Measurements from ENCODE around the gene MCRIP1.

The MCRIP1 gene

DNA sequence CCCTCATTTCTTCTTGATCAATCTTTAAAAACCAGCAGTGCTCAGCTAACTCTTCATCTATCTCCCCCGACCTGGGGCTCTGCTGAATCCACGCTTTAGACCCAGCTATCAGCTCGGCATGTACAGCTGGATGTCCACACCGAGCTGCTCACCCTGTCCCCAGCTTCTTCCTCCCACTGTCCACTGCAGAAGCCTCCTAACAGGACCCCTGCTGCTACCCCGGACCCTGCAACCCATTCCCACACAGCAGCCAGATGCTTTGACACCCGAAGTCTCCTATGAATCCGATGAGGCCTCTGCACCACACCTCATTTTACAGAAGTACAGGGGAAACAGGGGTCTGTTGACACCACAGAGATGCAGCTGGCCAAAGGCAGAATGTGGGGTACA is 15.3 kb downstream of the MCRIP1 start:
- no peak for DNase-seq

DNA sequence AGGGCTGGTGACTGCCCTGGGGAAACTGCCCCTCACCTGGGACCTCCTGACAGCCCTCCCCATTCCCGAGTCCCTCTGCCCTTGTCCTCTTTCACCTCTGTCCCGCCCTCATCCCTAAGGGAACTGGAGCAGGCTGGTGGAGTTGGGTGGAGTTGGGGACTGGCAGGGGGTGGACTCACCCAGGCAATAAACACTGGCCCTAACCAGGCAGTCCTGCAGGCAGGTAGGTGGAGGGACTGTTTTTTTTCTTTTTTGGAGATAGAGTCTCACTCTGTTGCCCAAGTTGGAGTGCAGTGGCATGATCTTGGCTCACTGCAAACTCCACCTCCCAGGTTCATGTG is 17.5 kb downstream of the MCRIP1 start:
- no peak for DNase-seq

DNA sequence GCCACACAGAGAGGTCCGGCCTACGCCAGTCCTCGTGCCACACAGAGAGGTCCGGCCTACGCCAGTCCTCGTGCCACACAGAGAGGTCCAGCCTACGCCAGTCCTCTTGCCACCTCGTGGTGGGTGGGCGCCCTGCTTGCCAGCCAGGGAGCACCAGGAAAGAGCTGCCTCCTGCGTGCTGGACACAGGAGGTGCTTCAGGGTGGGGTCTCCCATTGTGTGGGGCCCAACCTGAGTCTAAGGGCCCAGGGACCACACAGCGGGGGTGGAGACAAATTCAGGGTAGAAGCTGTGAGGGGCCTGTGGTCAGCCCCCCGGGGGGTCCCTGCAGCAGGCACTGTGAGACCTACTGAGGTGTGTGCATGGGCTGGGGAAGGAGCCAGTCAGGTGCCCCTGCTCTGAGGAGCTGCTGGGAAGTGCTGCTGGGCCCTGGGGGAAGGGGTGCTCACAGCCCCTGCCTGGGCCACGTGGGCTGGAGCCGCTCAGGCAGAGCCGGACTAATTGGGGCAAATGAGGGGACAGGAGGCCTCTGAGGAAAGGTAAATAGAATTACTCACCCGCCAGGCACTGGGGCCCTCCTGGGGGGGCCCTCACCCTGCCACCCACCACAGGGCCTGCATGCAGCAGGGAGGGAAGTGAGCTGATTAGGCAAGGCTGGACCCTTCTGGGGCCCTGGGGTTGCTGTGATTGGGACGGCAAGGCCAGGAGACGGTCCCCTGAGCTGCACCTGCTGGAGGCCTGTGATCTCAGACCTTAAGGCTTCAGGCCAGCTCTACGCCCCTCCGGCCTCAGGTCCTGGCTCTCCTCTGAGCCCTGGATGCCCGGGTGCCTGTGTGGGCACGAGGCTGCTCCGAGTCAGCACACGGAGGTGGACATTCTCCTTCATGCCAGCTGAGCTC is 18.1 kb downstream of the MCRIP1 start:
- no peak for DNase-seq

DNA sequence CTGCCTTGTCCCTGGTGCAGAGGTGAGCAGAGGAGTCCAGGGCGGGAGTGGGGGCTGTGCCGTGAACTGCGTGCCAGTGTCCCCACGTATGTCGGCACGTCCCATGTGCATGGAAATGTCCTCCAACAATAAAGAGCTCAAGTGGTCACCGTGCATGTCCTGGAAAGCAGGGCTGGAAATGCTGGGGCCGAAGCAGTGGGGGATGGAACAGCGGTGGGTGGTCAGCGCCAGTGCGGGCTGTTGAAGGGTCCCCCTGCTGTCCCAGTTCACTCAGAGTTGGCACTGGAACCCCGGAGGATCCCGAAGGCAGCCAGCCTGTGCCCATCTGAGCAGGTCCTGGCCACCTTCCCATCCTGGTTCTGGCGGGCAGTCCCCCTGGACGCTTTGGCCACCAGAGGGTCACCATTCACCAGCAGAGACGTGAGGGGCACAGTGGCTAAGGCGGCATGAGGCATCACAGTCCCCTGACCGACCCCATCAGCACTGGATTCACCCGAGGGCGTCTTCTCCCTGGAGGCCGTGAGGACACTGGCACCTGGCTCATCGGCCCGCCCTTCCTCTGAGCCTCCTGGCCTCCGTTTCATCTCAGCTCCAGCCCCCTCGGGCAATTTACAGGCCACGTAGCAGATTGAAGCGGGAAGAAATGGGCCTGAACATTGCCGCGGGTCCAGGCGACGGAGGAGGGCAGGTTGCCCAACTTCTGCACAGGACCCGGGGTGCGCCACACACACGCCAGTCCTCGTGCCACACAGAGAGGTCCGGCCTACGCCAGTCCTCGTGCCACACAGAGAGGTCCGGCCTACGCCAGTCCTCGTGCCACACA is 19.0 kb downstream of the MCRIP1 start:
- no peak for DNase-seq

DNA sequence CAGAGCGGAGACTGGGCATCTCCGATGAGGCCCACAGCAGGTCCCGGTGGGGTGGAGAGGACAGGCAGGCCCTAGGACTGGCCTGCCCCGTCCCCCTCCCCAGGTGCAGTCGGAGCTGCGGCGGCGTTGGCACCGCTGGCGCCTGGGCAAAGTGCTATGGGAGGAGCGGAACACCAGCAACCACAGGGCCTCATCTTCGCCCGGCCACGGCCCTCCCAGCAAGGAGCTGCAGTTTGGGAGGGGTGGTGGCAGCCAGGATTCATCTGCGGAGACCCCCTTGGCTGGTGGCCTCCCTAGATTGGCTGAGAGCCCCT is 19.8 kb downstream of the MCRIP1 start:
- DNase-seq: no peak

DNA sequence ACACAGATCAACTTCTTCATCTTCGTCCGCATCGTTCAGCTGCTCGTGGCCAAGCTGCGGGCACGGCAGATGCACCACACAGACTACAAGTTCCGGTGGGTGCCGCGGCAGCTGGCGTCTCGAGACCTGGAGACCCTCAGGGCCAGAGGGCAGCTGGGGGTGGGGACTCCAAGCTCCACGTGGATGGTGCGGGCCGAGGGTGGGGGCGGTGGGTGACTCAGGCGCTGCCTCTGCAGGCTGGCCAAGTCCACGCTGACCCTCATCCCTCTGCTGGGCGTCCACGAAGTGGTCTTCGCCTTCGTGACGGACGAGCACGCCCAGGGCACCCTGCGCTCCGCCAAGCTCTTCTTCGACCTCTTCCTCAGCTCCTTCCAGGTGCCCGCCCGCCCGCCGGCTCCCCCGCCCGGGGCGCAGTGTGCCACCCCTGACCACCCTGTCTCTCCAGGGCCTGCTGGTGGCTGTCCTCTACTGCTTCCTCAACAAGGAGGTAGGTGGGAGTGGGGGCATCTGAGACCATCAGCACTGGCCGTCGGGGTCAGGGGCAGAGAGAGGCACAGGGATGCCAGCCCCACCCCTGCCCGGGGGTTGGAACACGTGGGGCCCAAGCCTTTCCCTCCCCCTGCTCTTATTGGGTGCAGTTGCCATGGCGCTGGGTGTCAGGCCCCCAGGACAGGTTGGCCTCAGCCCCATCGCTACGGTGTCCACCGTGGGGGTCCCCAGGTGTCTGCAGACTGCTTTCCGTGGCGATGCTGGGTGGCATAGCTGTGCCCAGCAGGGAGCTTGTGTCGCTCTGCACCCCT is 20.3 kb downstream of the MCRIP1 start:
- no peak for DNase-seq

DNA sequence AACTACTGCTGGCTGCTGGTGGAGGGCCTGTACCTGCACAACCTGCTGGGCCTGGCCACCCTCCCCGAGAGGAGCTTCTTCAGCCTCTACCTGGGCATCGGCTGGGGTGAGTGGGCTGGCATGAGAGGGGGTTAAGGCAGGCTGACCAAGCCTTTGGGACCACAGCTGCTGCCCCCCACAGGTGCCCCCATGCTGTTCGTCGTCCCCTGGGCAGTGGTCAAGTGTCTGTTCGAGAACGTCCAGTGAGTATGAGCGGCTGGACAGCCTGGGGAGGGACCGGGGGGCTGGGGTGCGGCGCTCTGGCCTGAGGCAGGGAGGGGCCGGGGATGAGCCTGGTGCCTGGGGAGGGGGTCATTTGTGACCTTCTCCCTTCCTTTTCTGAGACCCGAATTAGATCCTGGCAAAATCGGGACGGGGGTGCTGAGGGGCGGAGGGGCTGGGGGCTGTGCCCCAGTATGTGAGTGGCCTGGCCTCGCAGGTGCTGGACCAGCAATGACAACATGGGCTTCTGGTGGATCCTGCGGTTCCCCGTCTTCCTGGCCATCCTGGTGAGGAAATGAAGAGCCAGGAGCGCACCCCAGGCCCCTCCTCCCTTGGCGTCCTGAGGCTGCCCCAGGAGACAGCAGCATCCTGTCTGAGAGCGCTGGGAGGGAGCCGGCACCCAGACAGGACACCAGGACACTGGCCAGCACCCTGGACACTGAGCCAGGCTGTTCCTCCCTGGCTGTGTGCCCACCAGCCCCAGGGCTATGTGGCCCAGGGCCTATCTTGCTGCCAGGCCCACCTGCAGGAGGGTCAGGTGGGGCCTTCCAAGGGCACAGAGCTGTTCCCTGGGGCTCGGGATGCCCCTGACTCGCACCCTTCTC is 21.2 kb downstream of the MCRIP1 start:
- no peak for DNase-seq

DNA sequence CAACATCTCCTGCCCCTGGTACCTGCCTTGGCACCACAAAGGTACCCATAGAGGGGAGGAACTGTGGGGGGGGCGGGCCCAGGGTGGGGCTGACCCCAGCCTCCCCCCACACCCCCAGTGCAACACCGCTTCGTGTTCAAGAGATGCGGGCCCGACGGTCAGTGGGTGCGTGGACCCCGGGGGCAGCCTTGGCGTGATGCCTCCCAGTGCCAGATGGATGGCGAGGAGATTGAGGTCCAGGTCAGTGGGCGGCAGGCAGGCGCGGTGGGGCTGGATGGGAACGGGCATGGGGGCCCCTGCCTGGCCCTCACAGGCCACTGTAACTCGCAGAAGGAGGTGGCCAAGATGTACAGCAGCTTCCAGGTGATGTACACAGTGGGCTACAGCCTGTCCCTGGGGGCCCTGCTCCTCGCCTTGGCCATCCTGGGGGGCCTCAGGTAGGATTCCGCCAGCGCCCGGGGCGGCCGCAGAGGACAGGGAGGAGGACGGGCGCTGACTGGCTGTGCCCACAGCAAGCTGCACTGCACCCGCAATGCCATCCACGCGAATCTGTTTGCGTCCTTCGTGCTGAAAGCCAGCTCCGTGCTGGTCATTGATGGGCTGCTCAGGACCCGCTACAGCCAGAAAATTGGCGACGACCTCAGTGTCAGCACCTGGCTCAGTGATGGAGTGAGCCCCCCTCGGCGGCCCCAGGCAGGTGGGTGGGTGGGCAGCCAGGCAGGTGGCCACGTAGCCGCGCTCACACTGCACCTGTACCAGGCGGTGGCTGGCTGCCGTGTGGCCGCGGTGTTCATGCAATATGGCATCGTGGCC is 22.0 kb downstream of the MCRIP1 start:
- DNase-seq: no peak

DNA sequence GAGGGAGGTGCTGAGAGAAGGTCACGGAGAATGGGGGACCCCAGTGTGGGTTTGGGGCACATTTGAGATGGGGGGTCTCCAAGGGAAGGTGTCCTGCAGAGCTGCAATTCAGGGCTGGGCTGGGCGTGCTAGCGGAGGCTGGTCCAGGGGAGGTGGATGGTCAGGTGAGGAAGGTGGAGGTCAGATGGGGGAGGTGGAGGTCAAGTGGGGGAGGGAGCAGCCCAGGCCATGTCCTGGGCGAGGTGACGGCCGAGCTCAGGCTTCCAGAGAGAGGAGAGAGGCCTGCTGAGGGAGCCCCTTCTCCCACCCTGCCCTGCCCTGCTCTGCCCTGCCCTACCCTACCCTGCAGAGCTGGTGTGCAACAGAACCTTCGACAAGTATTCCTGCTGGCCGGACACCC is 22.6 kb downstream of the MCRIP1 start:
- DNase-seq: no peak

DNA sequence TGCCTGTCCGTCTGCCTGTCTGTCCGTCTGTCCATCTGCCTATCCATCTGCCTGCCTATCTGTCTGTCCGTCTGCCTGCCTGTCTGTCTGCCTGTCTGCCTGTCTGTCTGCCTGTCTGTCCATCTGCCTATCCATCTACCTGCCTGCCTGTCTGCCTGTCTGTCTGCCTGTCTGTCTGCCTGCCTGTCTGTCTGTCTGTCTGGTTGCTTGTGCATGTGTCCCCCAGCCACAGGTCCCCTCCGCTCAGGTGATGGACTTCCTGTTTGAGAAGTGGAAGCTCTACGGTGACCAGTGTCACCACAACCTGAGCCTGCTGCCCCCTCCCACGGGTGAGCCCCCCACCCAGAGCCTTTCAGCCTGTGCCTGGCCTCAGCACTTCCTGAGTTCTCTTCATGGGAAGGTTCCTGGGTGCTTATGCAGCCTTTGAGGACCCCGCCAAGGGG is 23.5 kb downstream of the MCRIP1 start:
- no peak for DNase-seq

DNA sequence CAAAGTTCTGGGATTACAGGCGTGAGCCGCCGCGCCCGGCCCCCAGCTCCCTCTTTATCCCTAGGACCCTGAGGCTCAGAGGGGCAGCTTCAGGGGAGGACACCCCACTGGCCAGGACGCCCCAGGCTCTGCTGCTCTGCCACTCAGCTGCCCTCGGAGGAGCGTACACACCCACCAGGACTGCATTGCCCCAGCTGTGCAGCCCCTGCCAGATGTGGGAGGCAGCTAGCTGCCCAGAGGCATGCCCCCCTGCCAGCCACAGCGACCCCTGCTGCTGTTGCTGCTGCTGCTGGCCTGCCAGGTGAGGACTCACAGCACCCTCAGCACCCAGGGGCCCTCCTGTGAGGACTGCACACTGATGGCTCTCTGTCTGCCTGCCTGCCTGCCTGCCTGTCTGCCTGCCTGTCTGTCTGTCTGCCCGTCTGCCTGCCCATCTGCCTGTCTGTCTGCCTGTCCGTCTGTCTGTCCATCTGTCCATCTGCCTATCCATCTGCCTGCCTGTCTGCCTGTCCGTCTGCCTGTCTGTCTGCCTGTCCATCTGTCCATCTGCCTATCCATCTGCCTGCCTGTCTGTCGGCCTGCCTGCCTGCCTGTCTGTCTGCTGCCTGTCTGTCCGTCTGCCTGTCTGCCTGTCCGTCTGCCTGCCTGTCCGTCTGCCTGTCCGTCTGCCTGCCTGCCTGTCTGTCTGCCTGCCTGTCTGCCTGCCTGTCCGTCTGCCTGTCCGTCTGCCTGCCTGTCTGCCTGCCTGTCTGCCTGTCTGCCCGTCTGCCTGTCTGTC is 24.1 kb downstream of the MCRIP1 start:
- DNase-seq: no peak

DNA sequence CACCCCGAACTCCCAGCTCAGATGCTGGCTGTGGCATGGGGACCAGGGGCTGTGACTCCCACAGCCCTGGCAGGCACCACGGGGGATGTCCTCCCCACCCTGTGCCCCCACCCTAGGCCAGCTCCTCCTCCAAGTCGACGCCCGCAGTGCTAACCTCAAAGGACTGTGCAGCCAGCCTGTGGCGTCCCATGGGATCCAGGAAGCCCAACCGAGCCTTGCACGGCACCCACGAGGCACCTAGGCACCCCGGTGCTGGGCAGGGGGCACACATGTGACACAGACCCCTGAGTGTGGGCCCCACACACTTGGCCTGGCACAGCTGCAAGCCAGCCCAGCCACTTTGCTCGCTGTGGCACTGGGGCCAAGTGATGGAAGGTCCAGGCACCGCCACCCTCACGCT is 25.3 kb downstream of the MCRIP1 start:
- no peak for DNase-seq

DNA sequence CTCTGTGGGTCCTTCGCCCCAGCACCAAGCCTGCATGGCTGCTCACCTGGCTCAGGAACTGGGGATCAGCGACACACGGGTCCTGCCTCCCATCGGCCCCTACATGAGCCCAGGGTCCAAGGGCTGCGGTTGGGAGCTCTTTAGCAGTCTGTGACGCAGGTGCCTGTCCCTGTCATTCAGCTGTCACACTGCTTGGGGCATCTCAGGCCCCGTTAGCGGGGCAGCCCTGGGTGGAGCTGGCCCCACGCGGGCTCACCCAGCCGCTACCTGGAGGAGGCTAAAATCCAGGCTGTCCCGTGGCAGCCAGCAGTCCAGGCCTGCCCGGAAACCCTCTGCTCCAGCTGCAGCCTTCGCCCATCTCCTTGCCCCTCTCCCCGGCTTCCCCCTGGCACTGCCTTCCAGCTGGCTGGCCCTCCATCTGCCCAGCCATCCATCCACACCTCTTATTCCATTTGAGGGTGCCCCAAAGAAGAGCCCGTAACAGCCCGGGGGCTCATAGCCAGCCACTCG is 25.8 kb downstream of the MCRIP1 start:
- no peak for DNase-seq

DNA sequence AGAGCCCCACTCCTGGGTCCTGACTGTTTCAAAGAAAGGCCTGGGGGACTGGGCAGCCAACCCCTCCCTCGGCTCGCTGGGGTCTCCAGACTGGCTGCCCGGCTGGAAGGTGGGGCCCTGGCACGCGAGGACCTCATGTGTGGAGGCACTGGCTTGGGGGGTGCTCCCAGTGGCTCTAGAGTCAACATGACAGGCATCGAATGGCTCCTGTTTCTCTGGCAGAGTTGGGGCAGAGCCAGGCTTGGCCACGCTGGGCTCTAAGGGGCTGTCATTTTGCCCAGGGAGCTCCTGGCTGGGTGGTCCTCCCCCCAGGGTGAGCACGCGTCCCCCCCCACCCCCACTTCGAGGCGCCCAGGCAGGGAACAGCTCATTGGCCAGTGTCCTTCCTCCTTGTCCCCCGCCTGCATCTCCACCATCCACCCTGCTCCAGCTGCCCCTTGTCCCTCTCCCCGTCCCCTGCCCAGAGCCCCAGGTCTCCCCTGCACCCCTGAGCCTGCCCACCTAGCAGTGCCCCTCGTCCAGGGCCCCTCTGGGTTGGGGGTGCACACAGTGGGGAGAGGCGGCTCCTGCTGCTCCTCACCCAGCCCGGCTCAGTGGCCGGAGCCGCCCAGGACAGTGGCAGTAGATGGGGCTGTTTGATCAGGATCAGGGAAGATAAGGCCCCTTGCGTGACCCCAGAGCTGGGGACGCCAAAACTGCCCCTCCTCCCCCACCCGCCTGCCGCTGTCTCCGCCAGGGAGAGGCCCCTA is 26.5 kb downstream of the MCRIP1 start:
- no peak for DNase-seq

DNA sequence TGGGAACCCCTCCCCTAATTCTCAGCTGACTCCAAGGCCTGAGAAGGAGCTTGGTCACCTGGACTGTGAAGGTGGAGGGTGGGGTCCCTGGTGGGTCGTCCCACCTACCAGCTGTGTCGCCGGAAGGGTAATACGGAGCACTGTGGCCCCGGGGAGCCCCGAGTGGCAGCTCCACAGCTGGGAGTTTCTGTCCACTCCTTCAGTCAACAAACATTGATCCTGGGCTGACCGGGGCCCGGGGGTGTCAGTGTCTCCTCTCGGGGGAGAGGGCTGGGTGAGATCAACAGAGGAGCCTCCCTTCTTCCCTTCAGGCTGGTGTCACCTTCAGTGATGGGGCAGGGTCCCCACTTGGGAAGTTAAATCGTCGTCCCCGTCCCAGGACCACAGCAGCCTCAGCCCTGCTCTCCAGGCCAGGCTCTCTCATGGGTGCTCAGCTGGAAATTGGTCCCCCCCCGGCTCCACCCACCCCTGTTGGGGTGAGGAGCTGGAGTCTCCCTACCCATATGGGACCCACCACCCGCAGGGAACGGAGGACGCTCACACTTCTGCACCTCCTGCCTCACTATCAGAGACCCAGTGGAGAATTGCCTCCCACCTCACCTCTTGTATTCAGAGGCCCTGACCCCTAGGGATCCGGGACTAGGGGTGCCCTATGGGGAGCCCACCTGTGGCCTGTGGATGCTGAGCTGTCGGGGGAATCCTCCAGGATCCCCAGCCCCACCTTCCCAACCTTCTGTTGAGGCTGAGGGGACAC is 27.2 kb downstream of the MCRIP1 start:
- DNase-seq: no peak

DNA sequence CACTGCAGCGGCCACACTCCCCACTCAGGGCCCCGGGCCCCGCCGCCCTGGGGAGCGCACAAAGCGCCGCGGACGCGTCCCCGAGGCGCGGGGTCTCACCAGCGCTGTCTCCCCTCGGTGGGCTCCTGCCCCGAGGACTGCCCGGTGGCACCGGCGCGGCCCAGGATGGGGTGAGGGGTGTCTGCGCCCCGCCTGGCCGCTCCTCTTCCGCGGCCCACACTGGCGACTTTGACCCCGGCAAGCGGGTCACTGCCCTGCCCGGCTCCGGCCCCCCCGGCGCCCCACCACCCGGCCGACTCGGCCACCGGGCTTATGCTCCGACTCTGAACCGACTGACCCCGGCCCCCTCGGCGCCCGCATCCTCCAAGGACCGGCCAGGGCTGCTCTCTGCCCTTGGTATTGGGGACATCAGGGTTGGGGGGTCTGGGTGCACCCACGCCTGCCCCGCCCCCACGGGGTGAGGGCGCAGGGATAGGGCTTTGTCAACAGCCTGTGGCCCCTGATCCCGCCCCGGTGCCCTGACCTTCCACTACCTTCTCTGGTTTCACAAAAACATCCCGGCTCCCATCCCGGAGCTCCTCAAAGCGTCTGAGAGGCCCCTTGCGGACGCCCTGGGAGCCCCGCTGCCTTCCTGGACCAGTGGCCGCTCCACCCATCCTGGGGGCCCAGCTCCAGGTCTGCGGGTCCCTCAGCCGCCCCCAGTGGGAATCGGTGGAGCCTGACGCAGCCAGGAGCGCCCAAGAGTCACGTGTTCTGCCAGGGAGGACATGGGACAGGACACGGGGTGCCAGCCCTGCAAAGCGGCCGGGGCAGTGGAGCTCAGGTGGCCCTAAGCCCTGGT is 28.3 kb downstream of the MCRIP1 start:
- no peak for DNase-seq

DNA sequence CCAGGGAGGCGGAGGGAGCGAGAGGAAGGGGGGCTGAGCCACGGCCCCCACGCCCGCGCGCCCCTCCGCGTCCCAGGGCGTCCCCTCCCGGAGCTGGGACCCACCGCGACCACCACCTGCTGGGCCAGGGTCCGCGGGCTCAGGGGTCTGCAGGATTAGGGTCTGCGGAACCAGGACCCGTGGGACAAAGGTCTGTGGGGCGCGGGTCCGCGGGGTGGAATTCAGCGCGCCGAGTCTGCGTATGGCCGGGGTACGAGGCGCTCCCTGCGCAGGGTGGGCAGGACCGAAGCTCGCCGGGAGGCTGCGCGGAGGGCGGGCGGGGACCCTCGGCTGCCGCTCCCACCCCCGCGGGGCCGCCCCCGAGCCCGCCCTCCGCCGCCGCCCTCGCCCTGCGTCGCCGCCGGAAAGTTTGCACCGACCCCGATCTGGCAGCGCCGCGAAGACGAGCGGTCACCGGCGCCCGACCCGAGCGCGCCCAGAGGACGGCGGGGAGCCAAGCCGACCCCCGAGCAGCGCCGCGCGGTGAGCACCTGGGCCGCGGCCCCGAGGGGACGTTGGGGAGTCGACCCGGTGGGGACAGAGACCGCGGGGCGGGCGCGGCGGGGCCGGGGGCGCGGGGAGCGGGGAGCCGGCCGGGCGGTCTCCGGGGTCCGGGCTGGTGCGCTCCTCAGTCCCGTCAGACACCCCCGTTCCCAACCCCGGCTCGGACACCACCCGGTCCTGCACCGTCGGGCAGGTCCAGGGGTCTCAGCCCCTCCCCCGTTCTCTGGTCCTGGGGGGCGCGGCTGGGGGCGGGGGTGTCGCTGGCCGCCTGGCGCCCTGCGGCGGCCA is 29.1 kb downstream of the MCRIP1 start, which contains the start of gene GCGR:
GCGR (plus strand) TSS at position 423 of the 831 bp plus-strand sequence. CDS start 4,869 bp downstream, outside the sequence.
- no peak for DNase-seq
